ENCODE data around the gene ZNF683.
A peak's percentile ranks its signal among the peaks of the same experiment; 100 is the strongest.

ZNF683 gene

DNA sequence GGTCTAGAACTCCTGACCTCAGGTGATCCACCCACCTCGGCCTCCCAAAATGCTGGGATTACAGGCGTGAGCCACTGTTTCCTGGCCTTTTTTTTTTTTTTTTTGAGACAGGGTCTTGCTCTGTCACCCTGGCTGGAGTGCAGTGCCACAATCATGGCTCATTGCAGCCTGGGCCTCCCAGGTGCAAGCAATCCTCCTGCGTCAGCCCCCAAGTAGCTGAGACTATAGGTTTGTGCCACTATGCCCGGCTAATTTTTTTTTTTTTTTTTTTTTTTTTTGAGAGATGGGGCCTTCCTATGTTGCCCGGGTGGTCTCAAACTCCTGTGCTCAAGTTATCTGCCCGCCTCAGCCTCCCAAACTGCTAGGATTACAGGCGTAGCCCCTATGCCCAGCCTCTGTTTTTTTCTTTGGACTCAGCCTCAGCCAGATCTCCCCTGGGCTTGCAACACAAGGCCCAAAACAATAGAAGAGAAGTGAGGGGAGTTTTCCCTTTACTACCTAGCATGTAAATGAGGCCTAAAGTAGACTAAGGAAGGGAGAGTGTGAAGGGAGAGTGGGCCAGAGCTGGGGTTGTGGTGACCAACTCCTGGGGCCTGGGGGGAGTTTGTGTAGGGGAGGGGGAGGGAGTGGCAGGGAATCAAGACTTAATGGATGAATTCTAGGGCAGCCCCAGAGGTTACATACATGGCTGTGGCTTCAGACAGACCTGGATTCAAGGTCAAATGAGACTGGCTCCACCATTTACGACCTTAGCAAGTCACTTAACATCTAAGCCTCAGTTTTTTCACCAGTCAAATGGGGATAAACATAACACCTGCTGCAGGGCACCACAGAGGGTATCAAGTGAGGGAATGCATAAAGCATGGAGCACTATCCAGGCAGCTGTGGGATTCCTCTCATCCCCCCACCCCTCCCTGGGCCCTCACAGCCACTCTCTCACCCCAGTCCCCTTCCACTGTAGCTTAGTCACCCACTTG lies 56.4 kb downstream of the ZNF683 start:
- Mint-ChIP-seq H3K4me3 (peak overlapping the region; percentile 90), H3K4me1 (peaks cover 71% of the 10 kb centered on the region), H3K27ac (peak overlapping the region; percentile 90), H3K9me3 (no peaks in the 10 kb centered on the region), H3K36me3 (peaks cover 31% of the 10 kb centered on the region), H3K27me3 (no peaks in the 10 kb centered on the region)
- CTCF ChIA-PET = interaction anchor here (0.9 to 19.9 kb wide), 4 partner anchors 8 to 34 kb away, joined by 3 to 632 read pairs (median 14); partner anchors contain the start of genes SH3BGRL3 and UBXN11
- DNase-seq = no peak

DNA sequence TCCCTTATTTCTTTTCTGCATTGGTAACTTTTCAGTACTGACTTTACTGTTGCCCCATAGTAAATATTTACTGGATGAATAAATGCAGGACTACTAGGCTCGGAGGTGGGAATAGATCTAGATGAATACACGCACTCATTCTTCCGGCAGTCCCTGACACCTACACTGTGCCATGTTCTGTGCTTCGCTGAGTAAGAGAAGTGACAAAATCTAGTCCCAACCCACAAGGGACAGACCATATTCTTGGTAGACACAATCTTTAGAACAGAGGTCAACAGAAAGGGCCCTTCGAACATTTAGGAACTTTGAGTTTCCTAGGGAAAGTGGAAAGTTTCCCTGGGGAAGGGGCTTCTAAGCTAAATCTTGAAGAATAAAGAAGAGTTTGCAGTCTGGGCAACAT lies 58.0 kb downstream of the ZNF683 start:
- DNase-seq = no peak
- H3K4me1 Mint-ChIP-seq = peaks cover 61% of the 10 kb centered on the region
- peaks cover 19% of the 10 kb centered on the region for H3K36me3 Mint-ChIP-seq
- H3K4me3 Mint-ChIP-seq = no peak overlapping the region
- CTCF ChIA-PET = interaction anchor here (1.2 to 19.9 kb wide), 2 partner anchors 32 to 103 kb away, joined by 5 to 632 read pairs; partner anchors contain the start of gene SH3BGRL3
- H3K9me3 Mint-ChIP-seq = no peaks in the 10 kb centered on the region
- no peaks in the 10 kb centered on the region for H3K27me3 Mint-ChIP-seq
- peak overlapping the region; percentile 49 for H3K27ac Mint-ChIP-seq

Data from activated naive CD4-positive, alpha-beta T cell treated with anti-CD3 and anti-CD28 coated beads, Interleukin-2, amount 10 ng/mL, durations not matched to agents 7 days and 5 days (primary cell).